ENCODE results near the gene TMEM205.

DNA sequence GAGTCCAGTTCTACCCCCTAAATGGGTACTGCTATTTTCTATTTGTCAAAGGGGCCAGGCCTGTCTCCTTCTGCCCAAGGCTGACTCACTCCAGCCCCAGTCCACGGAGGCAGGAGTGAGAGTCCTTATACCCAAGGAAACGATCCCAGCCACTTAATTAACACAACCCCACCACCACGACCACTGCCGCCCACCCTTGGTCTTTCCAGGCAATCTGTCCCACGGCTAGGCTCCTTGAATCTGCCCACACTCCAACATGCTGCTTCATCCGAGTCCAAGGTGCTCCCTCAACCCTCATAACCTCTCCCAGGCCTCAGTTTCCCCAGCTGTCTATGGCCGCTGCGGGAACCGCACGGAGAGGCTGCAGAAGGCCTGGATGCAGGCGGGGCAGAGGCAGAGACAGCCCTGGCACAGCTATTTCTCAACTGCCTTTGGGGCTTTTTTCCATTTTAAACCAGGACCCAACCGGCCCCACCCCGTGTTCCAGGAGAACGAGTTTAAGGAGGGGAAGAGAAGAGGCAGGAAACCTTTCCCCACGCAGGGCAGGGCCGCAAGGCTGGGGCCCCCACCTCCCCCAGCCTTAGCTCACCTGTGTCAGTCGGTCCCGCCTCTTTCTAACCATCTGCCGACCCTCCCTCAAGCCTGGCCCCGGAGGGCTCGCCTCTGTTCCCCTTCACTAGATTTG is 7.4 kb downstream of the TMEM205 start:
- TF ChIP-seq CTCF (IDR thresholded peaks at IDR 0.05; ENCODE audit: low read depth, low read length) (no peak), POLR2A (IDR thresholded peaks at IDR 0.05; ENCODE audit: extremely low read depth, insufficient read length) (no peak), MAX (IDR thresholded peaks at IDR 0.05; ENCODE audit: low read depth, low read length) (no peak)
